HepG2 (cell line): Measurements from ENCODE around the gene CCDC57. TPM values are rescaled to one million over a fixed set of nuclear protein-coding genes. Genes with fewer than 3 reads are reported as not detected.

ENCODE experiments used
- AKAP8 ChIP-seq: sonication (generic); formaldehyde crosslinking; IDR thresholded peaks from 2 replicates; pipeline ENCODE4 v1.5.1; 2020; ENCODE audit warnings: mild to moderate bottlenecking, missing genetic modification reagents
- FOXK2 ChIP-seq: fragments of 450-650 bp; IDR thresholded peaks from 2 replicates; pipeline ENCODE4 v1.6.1; 2016
- NR2F1 ChIP-seq, 2 experiments: fragments of 450-650 bp in 1 of 2; formaldehyde crosslinking in 1 of 2; IDR thresholded peaks; 2 replicates each; pipeline versions ENCODE4 v1.5.0 to v1.6.1; 2016 to 2020; ENCODE audit warnings: mild to moderate bottlenecking in 1 of 2, missing compliant biosample characterization in 1 of 2, missing genetic modification reagents in 1 of 2, moderate library complexity in 1 of 2
- NR2F2 ChIP-seq: IDR thresholded peaks from 2 replicates; pipeline ENCODE4 v1.6.1; 2012; ENCODE audit warnings: low read depth, inconsistent platforms, borderline replicate concordance
- RBFOX2 ChIP-seq: fragments of 200-400 bp; formaldehyde crosslinking; IDR thresholded peaks from 2 replicates; pipeline ENCODE4 v1.6.1; 2017; ENCODE audit warnings: low read depth, mild to moderate bottlenecking, low read length
- WIZ ChIP-seq: sonication (generic); formaldehyde crosslinking; IDR thresholded peaks from 2 replicates; pipeline ENCODE4 v1.5.1; 2020; ENCODE audit warnings: mild to moderate bottlenecking, missing genetic modification reagents
- ZKSCAN5 ChIP-seq: sonication (generic); formaldehyde crosslinking; IDR thresholded peaks from 2 replicates; pipeline ENCODE4 v1.5.1; 2020; ENCODE audit warnings: mild to moderate bottlenecking, missing genetic modification reagents
- ZSCAN20 ChIP-seq: sonication (generic); formaldehyde crosslinking; IDR thresholded peaks from 2 replicates; pipeline ENCODE4 v1.4.0; 2020; ENCODE audit warnings: missing genetic modification reagents, mild to moderate bottlenecking, borderline replicate concordance
- polyA plus RNA-seq, 8 experiments: library from polyadenylated mRNA; depleted of rRNA in 3 of 8; stranded (reverse) in 7 of 8; unstranded in 1 of 8; fragments of >200 nt; fragmentation: Illumina TruSeq in 4 of 8; extraction: Trizol in 4 of 8; gene quantifications; 2 replicates each; pipeline versions ENCODE4 v1.2.1 to v1.2.3, GENCODE V29; 2011 to 2016; ENCODE audit warnings: low read depth in 4 of 8, missing spikeins in 1 of 8, mixed read lengths in 1 of 8; ENCODE audit not compliant: insufficient read depth in 1 of 8
- total RNA-seq, 5 experiments: library from RNA; depleted of rRNA; stranded (reverse); fragments of >200 nt; fragmentation: Illumina TruSeq; extraction: Trizol; gene quantifications; 2 replicates each; pipeline ENCODE4 v1.2.3, GENCODE V29; 2016; ENCODE audit warnings: low read depth in 1 of 5
- TF ChIP-seq, protein P1 (sequence below): sonication (generic); formaldehyde crosslinking; IDR thresholded peaks from 2 replicates; pipeline ENCODE4 v1.4.0; 2020; ENCODE audit warnings: mild to moderate bottlenecking, missing genetic modification reagents
- TF ChIP-seq, protein P2 (sequence below): fragments of 450-650 bp; IDR thresholded peaks from 2 replicates; pipeline ENCODE4 v1.6.1; 2017
- TF ChIP-seq, protein P3 (sequence below): sonication (generic); formaldehyde crosslinking; IDR thresholded peaks from 2 replicates; pipeline ENCODE4; 2020; ENCODE audit warnings: missing genetic modification reagents, mild to moderate bottlenecking, borderline replicate concordance
- TF ChIP-seq, protein P4 (sequence below): sonication (generic); formaldehyde crosslinking; IDR thresholded peaks from 2 replicates; pipeline ENCODE4 v1.5.1; 2020; ENCODE audit warnings: mild to moderate bottlenecking, missing genetic modification reagents, moderate library complexity

Gene CCDC57
- total and polyA plus RNA-seq, 2 of the 13 experiments (the other 11 are each of a cell fraction or from before 2014, with no cell fraction given) = 59.3 to 59.9 TPM

DNA sequence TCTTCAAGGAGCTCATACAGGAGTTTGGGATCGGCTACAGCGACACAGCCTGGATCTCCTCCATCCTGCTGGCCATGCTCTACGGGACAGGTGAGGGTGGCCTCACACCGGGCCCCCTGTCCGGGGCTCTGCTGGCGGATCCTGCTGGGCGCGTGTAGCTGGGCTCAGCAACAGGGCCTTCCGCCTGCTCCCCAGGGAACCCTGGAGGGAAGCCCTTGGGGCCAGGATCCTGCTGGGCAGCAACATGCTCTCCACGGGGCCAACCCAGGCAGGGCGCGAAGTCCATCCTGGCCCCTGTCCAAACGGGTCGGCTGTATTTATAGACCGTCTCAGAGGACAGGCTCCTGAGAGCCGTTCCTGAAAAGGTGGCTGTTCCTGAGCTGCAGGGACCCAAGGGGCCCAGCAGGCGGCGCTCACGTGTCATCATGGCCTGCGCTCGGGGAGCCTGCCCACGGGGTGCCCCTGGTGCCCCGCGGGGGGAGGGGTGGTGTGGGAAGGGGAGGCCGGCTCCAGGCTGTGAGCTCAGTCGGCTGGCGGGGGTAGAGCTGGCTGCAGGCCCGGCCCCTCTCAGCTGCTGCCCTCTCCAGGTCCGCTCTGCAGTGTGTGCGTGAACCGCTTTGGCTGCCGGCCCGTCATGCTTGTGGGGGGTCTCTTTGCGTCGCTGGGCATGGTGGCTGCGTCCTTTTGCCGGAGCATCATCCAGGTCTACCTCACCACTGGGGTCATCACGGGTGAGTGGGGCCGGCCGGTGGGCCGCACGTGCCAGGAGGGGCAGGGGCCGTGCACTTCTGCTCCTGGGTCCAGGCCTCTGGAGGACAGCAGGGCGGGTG is 23.7 kb upstream of the CCDC57 start (continued):
- TF ChIP-seq, protein P1, sequence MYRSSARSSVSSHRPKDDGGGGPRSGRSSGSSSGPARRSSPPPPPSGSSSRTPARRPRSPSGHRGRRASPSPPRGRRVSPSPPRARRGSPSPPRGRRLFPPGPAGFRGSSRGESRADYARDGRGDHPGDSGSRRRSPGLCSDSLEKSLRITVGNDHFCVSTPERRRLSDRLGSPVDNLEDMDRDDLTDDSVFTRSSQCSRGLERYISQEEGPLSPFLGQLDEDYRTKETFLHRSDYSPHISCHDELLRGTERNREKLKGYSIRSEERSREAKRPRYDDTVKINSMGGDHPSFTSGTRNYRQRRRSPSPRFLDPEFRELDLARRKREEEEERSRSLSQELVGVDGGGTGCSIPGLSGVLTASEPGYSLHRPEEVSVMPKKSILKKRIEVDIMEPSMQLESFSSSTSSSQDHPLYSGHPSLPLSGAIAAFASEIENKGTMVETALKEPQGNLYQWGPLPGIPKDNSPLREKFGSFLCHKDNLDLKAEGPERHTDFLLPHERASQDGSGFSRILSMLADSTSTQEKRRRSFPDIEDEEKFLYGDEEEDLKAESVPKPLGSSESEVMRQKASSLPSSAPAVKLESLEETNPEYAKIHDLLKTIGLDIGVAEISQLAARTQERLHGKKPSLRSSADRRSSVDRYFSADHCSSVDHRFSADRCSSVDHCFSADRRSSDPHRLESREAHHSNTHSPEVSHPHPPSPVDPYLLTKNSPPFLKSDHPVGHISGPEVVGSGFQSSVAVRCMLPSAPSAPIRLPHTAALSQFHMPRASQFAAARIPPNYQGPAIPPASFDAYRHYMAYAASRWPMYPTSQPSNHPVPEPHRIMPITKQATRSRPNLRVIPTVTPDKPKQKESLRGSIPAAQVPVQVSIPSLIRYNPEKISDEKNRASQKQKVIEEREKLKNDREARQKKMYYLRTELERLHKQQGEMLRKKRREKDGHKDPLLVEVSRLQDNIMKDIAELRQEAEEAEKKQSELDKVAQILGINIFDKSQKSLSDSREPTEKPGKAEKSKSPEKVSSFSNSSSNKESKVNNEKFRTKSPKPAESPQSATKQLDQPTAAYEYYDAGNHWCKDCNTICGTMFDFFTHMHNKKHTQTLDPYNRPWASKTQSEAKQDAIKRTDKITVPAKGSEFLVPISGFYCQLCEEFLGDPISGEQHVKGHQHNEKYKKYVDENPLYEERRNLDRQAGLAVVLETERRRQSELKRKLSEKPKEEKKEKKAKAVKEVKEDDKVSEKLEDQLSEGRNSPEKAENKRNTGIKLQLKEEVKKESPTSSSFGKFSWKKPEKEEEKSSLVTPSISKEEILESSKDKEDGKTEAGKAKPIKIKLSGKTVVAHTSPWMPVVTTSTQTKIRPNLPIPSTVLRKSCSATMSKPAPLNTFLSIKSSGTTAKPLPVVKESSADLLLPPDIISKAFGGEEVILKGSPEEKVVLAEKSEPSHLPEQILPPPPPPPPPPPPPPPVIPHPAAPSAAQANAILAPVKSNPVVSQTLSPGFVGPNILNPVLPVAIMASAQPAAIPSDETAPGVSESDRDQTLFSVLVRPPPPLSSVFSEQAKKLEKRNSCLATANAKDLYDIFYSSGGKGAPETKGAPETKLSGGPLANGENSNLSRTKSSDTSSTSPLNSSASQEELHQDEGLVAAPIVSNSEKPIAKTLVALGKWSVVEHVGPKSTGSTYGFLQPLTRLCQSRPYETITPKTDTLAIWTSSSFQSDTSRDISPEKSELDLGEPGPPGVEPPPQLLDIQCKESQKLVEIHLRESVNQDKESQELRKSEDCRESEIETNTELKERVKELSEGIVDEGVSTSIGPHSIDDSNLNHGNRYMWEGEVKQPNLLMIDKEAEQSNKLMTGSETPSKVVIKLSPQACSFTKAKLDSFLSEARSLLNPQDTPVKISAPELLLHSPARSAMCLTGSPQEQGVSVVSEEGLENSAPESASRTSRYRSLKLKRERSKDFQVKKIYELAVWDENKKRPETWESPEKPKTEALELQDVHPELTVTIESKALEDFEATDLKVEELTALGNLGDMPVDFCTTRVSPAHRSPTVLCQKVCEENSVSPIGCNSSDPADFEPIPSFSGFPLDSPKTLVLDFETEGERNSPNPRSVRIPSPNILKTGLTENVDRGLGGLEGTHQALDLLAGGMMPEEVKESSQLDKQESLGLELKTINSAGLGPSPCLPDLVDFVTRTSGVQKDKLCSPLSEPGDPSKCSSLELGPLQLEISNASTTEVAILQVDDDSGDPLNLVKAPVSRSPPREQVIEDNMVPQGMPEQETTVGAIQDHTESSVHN (CRISPR knock-in tag) = peak; percentile 99
- TF ChIP-seq NR2F1 (CRISPR knock-in tag; IDR thresholded peaks at IDR 0.05) (no peak), NR2F2 (no peak), ZKSCAN5 (no peak; the same call in 1 of the 2 replicates), FOXK2 (peak; percentile 81), RBFOX2 (peak; percentile 78), WIZ (CRISPR knock-in tag) (no peak), AKAP8 (CRISPR knock-in tag) (peak; percentile 95), ZSCAN20 (CRISPR knock-in tag) (peak; percentile 94)
- TF ChIP-seq, protein P2, sequence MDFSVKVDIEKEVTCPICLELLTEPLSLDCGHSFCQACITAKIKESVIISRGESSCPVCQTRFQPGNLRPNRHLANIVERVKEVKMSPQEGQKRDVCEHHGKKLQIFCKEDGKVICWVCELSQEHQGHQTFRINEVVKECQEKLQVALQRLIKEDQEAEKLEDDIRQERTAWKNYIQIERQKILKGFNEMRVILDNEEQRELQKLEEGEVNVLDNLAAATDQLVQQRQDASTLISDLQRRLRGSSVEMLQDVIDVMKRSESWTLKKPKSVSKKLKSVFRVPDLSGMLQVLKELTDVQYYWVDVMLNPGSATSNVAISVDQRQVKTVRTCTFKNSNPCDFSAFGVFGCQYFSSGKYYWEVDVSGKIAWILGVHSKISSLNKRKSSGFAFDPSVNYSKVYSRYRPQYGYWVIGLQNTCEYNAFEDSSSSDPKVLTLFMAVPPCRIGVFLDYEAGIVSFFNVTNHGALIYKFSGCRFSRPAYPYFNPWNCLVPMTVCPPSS = no peak
- TF ChIP-seq, protein P3, sequence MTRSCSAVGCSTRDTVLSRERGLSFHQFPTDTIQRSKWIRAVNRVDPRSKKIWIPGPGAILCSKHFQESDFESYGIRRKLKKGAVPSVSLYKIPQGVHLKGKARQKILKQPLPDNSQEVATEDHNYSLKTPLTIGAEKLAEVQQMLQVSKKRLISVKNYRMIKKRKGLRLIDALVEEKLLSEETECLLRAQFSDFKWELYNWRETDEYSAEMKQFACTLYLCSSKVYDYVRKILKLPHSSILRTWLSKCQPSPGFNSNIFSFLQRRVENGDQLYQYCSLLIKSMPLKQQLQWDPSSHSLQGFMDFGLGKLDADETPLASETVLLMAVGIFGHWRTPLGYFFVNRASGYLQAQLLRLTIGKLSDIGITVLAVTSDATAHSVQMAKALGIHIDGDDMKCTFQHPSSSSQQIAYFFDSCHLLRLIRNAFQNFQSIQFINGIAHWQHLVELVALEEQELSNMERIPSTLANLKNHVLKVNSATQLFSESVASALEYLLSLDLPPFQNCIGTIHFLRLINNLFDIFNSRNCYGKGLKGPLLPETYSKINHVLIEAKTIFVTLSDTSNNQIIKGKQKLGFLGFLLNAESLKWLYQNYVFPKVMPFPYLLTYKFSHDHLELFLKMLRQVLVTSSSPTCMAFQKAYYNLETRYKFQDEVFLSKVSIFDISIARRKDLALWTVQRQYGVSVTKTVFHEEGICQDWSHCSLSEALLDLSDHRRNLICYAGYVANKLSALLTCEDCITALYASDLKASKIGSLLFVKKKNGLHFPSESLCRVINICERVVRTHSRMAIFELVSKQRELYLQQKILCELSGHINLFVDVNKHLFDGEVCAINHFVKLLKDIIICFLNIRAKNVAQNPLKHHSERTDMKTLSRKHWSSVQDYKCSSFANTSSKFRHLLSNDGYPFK (CRISPR knock-in tag) = peak; percentile 88
- TF ChIP-seq, protein P4, sequence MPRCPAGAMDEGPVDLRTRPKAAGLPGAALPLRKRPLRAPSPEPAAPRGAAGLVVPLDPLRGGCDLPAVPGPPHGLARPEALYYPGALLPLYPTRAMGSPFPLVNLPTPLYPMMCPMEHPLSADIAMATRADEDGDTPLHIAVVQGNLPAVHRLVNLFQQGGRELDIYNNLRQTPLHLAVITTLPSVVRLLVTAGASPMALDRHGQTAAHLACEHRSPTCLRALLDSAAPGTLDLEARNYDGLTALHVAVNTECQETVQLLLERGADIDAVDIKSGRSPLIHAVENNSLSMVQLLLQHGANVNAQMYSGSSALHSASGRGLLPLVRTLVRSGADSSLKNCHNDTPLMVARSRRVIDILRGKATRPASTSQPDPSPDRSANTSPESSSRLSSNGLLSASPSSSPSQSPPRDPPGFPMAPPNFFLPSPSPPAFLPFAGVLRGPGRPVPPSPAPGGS (CRISPR knock-in tag) = peak; percentile 78; the same call in 1 of the 2 replicates
